Pulmonary artery endothelial cell (primary cell): Measurements from ENCODE around the gene EMD. TPM values are rescaled to one million over a fixed set of nuclear protein-coding genes. Genes with fewer than 3 reads are reported as not detected.
A peak's percentile ranks its signal among the peaks of the same experiment; 100 is the strongest.

Source experiments
- DNase-seq: peaks from one replicate; pipeline ENCODE4 v3.0.0-alpha.2; 2011; ENCODE audit warnings: low read depth, low spot score
- total RNA-seq: library from RNA; depleted of rRNA; stranded (reverse); fragments of >200 nt; gene quantifications from 2 replicates; pipeline ENCODE4 v1.2.3, GENCODE V29; 2014

Gene EMD
- total RNA-seq, 1 donor from 2014 or later, result 23.5 TPM

GRCh38 chrX:154412468-154412867 lies 33.4 kb downstream of the EMD start:
- DNase-seq, result no peak

GRCh38 chrX:154413142-154413541 lies 34.0 kb downstream of the EMD start:
- DNase-seq, result no peak

GRCh38 chrX:154417157-154417556 lies 38.1 kb downstream of the EMD start:
- no peak for DNase-seq

GRCh38 chrX:154419189-154419588 lies 40.1 kb downstream of the EMD start:
- no peak for DNase-seq

- DNase-seq, result no peak
Measured at GRCh38 chrX:154419688-154420401, 40.8 kb downstream of the EMD start.

GRCh38 chrX:154420402-154420756 lies 41.3 kb downstream of the EMD start:
- no peak for DNase-seq

- no peak for DNase-seq
Measured at GRCh38 chrX:154426916-154427770, 48.0 kb downstream of the EMD start.

GRCh38 chrX:154428176-154429171 lies 49.4 kb downstream of the EMD start, which contains the start of gene ATP6AP1:
Gene ATP6AP1 (plus strand): TSS chrX:154428677. CDS start chrX:154428693, 16 bp downstream.
- peak; percentile 84 for DNase-seq

- no peak for DNase-seq
Measured at GRCh38 chrX:154429711-154430110, 50.6 kb downstream of the EMD start.

GRCh38 chrX:154430479-154430878 lies 51.4 kb downstream of the EMD start:
- DNase-seq, result no peak

- no peak for DNase-seq
Measured at GRCh38 chrX:154430916-154431315, 51.8 kb downstream of the EMD start.

Other genes with a start within 250 kb of the EMD start
- not detected in 2 replicates for gene OPN1LW, start 235.1 kb upstream of the EMD start, total RNA-seq
- not detected in 2 replicates for gene OPN1MW, start 196.7 kb upstream of the EMD start, total RNA-seq
- not detected in 2 replicates for gene OPN1MW2, start 159.5 kb upstream of the EMD start, total RNA-seq
- gene OPN1MW3, start 121.7 kb upstream of the EMD start, total RNA-seq, result not detected in 2 replicates
- not detected in 2 replicates for gene TEX28, start 84.2 kb upstream of the EMD start, total RNA-seq
- gene TKTL1, start 83.5 kb upstream of the EMD start, total RNA-seq, result not detected in 2 replicates
- 1,775 and 2,557 TPM in 2 replicates for gene FLNA, start 4.7 kb upstream of the EMD start, total RNA-seq
- gene RPL10, start 19.1 kb downstream of the EMD start, total RNA-seq, result 1,825 and 3,241 TPM in 2 replicates
- 107 and 134 TPM in 2 replicates for gene DNASE1L1, start 30.0 kb downstream of the EMD start, total RNA-seq
- 17.7 and 18.6 TPM in 2 replicates for gene TAFAZZIN, start 32.2 kb downstream of the EMD start, total RNA-seq
- 66.5 and 104 TPM in 2 replicates for gene ATP6AP1, start 49.4 kb downstream of the EMD start, total RNA-seq
- gene GDI1, start 57.9 kb downstream of the EMD start, total RNA-seq, result 48.3 and 56.0 TPM in 2 replicates
- gene FAM50A, start 64.8 kb downstream of the EMD start, total RNA-seq, result 82.1 and 86.7 TPM in 2 replicates
- gene PLXNA3, start 79.0 kb downstream of the EMD start, total RNA-seq, result 6.9 and 10.9 TPM in 2 replicates
- gene LAGE3, start 100.0 kb downstream of the EMD start, total RNA-seq, result 12.5 and 13.0 TPM in 2 replicates
- gene UBL4A, start 107.3 kb downstream of the EMD start, total RNA-seq, result 47.5 and 56.1 TPM in 2 replicates
- gene SLC10A3, start 111.3 kb downstream of the EMD start, total RNA-seq, result 12.5 and 14.3 TPM in 2 replicates
- 21.4 and 23.2 TPM in 2 replicates for gene FAM3A, start 136.9 kb downstream of the EMD start, total RNA-seq
- 67.9 and 73.6 TPM in 2 replicates for gene G6PD, start 167.6 kb downstream of the EMD start, total RNA-seq
- gene IKBKG, start 168.3 kb downstream of the EMD start, total RNA-seq, result 19.0 and 19.2 TPM in 2 replicates
- gene CTAG1A, start 205.8 kb downstream of the EMD start, total RNA-seq, result not detected in 2 replicates
- not detected in 2 replicates for gene CTAG1B, start 240.0 kb downstream of the EMD start, total RNA-seq